Measurements from ENCODE around the gene MRNIP. TPM values are rescaled to one million over a fixed set of nuclear protein-coding genes. Genes with fewer than 3 reads are reported as not detected.

Gene MRNIP
- total RNA-seq, 1 donor from 2014 or later = 60.2 TPM

- peaks cover 4% of the 10 kb centered on the region for H3K4me1 Mint-ChIP-seq (ENCODE audit: low read depth, unreplicated experiment)
- H3K27me3 Mint-ChIP-seq (ENCODE audit: unreplicated experiment) = peaks cover 2% of the 10 kb centered on the region
- no peaks in the 10 kb centered on the region for H3K36me3 Mint-ChIP-seq (ENCODE audit: unreplicated experiment)
- peak within 1 kb of the TSS; percentile 64 for H3K27ac Mint-ChIP-seq (ENCODE audit: unreplicated experiment)
- peak; percentile 75 for DNase-seq
- H3K4me3 Mint-ChIP-seq (ENCODE audit: unreplicated experiment) = peak within 1 kb of the TSS; percentile 84
- H3K9me3 Mint-ChIP-seq (ENCODE audit: unreplicated experiment) = peaks cover 5% of the 10 kb centered on the region
- no peak for TF ChIP-seq CTCF (IDR thresholded peaks at IDR 0.05; ENCODE audit: partially characterized antibody, unreplicated experiment)
Observed at GRCh38 chr5:179806250-179807048, 52.2 kb downstream of the MRNIP start, which contains the start of gene MGAT4B. MGAT4B (minus strand) TSS chr5:179806866; CDS start chr5:179806583, 283 bp downstream.

- H3K4me3 Mint-ChIP-seq (ENCODE audit: unreplicated experiment) = peak overlapping the region; percentile 84
- H3K27me3 Mint-ChIP-seq (ENCODE audit: unreplicated experiment) = peaks cover 2% of the 10 kb centered on the region
- no peaks in the 10 kb centered on the region for H3K36me3 Mint-ChIP-seq (ENCODE audit: unreplicated experiment)
- peak; percentile 66 for DNase-seq
- H3K4me1 Mint-ChIP-seq (ENCODE audit: low read depth, unreplicated experiment) = peaks cover 4% of the 10 kb centered on the region
- TF ChIP-seq CTCF (IDR thresholded peaks at IDR 0.05; ENCODE audit: partially characterized antibody, unreplicated experiment) = no peak
- peak overlapping the region; percentile 59 for H3K27ac Mint-ChIP-seq (ENCODE audit: unreplicated experiment)
- H3K9me3 Mint-ChIP-seq (ENCODE audit: unreplicated experiment) = peaks cover 7% of the 10 kb centered on the region
Observed at GRCh38 chr5:179805529-179806249, 52.9 kb downstream of the MRNIP start.

GRCh38 chr5:179805070-179805528 lies 53.5 kb downstream of the MRNIP start:
- peak overlapping the region; percentile 84 for H3K4me3 Mint-ChIP-seq (ENCODE audit: unreplicated experiment)
- no peaks in the 10 kb centered on the region for H3K36me3 Mint-ChIP-seq (ENCODE audit: unreplicated experiment)
- peaks cover 7% of the 10 kb centered on the region for H3K9me3 Mint-ChIP-seq (ENCODE audit: unreplicated experiment)
- no peak for TF ChIP-seq CTCF (IDR thresholded peaks at IDR 0.05; ENCODE audit: partially characterized antibody, unreplicated experiment)
- H3K4me1 Mint-ChIP-seq (ENCODE audit: low read depth, unreplicated experiment) = peaks cover 4% of the 10 kb centered on the region
- no peak for DNase-seq
- peak overlapping the region; percentile 59 for H3K27ac Mint-ChIP-seq (ENCODE audit: unreplicated experiment)
- peaks cover 2% of the 10 kb centered on the region for H3K27me3 Mint-ChIP-seq (ENCODE audit: unreplicated experiment)

- H3K36me3 Mint-ChIP-seq (ENCODE audit: unreplicated experiment) = peaks cover 1% of the 10 kb centered on the region
- peaks cover 7% of the 10 kb centered on the region for H3K9me3 Mint-ChIP-seq (ENCODE audit: unreplicated experiment)
- no peak overlapping the region for H3K27ac Mint-ChIP-seq (ENCODE audit: unreplicated experiment)
- no peak for DNase-seq
- peaks cover 2% of the 10 kb centered on the region for H3K27me3 Mint-ChIP-seq (ENCODE audit: unreplicated experiment)
- no peak for TF ChIP-seq CTCF (IDR thresholded peaks at IDR 0.05; ENCODE audit: partially characterized antibody, unreplicated experiment)
- H3K4me1 Mint-ChIP-seq (ENCODE audit: low read depth, unreplicated experiment) = peaks cover 4% of the 10 kb centered on the region
- H3K4me3 Mint-ChIP-seq (ENCODE audit: unreplicated experiment) = peak overlapping the region; percentile 84
Observed at GRCh38 chr5:179804555-179804947, 54.1 kb downstream of the MRNIP start.
